GM21717 (cell line): Measurements from ENCODE around the gene ARHGEF19.
"Not testable (repeated sequence)": the region's sequence is repeated elsewhere in the genome, so short reads cannot be mapped to it uniquely, and the experiment has no call there.

Source experiments
- ATAC-seq: cut with Tn5 transposase; IDR thresholded peaks from one replicate; pipeline ENCODE4 v1.9.1; 2021; ENCODE audit warnings: mild to moderate bottlenecking, moderate library complexity; ENCODE audit not compliant: unreplicated experiment

Gene ARHGEF19

GRCh38 chr1:16212251-16212961, at the start of gene ARHGEF19:
ARHGEF19 (minus strand) TSS chr1:16212652; CDS start chr1:16209054, 3,598 bp downstream.
- ATAC-seq = no peak

- no peak for ATAC-seq
Measured at GRCh38 chr1:16262067-16262466, 49.6 kb upstream of the ARHGEF19 start.

- no peak for ATAC-seq
Measured at GRCh38 chr1:16260814-16261213, 48.4 kb upstream of the ARHGEF19 start.

- ATAC-seq = no peak
Measured at GRCh38 chr1:16258591-16259135, 46.2 kb upstream of the ARHGEF19 start.

- no peak for ATAC-seq
Measured at GRCh38 chr1:16257968-16258367, 45.5 kb upstream of the ARHGEF19 start.

GRCh38 chr1:16257556-16257955, 45.1 kb upstream of the ARHGEF19 start:
- ATAC-seq = not testable (repeated sequence)

GRCh38 chr1:16256478-16256877, 44.0 kb upstream of the ARHGEF19 start:
- ATAC-seq = no peak

- ATAC-seq = no peak
Measured at GRCh38 chr1:16254263-16254928, 41.9 kb upstream of the ARHGEF19 start.

GRCh38 chr1:16253332-16253922, 41.0 kb upstream of the ARHGEF19 start:
- no peak for ATAC-seq

GRCh38 chr1:16252912-16253311, 40.5 kb upstream of the ARHGEF19 start:
- ATAC-seq = no peak

- no peak for ATAC-seq
Measured at GRCh38 chr1:16251381-16251780, 38.9 kb upstream of the ARHGEF19 start.

GRCh38 chr1:16250524-16251251, 38.2 kb upstream of the ARHGEF19 start:
- ATAC-seq = no peak

- no peak for ATAC-seq
Measured at GRCh38 chr1:16249596-16250241, 37.3 kb upstream of the ARHGEF19 start.

GRCh38 chr1:16248603-16249516, 36.4 kb upstream of the ARHGEF19 start:
- peak; percentile 44 for ATAC-seq

- ATAC-seq = no peak
Measured at GRCh38 chr1:16248007-16248436, 35.6 kb upstream of the ARHGEF19 start.

- ATAC-seq = no peak
Measured at GRCh38 chr1:16247441-16247840, 35.0 kb upstream of the ARHGEF19 start.

- no peak for ATAC-seq
Measured at GRCh38 chr1:16246961-16247360, 34.5 kb upstream of the ARHGEF19 start.

- ATAC-seq = not testable (repeated sequence)
Measured at GRCh38 chr1:16246239-16246638, 33.8 kb upstream of the ARHGEF19 start.

GRCh38 chr1:16245476-16246196, 33.2 kb upstream of the ARHGEF19 start:
- no peak for ATAC-seq
